T1000 (cell line): ENCODE data around the gene ZNF451.
"Not testable (repeated sequence)": the region's sequence is repeated elsewhere in the genome, so short reads cannot be mapped to it uniquely, and the experiment has no call there.

ENCODE experiments used
- DNase-seq: peaks from one replicate; lab custom pipeline; 2025; ENCODE audit warnings: mixed read lengths; lab: John Stamatoyannopoulos, UW

ZNF451 gene

GRCh38 chr6:57089687-57090457 lies at the start of gene ZNF451:
Gene ZNF451 (plus strand): TSS chr6:57090188. CDS start chr6:57090254, 66 bp downstream.
- DNase-seq: peak; percentile 92

- not testable (repeated sequence) for DNase-seq
Observed at GRCh38 chr6:57044061-57044460, 45.9 kb upstream of the ZNF451 start.

GRCh38 chr6:57044568-57044967 lies 45.4 kb upstream of the ZNF451 start:
- no peak for DNase-seq

GRCh38 chr6:57046332-57047256 lies 43.4 kb upstream of the ZNF451 start, which contains the start of gene KIAA1586:
Gene KIAA1586 (plus strand): TSS chr6:57046693. CDS start chr6:57046756, 63 bp downstream.
- DNase-seq: peak; percentile 83

GRCh38 chr6:57047257-57047585 lies 42.8 kb upstream of the ZNF451 start:
- DNase-seq: not testable (repeated sequence)

- not testable (repeated sequence) for DNase-seq
Observed at GRCh38 chr6:57047859-57048258, 42.1 kb upstream of the ZNF451 start.

GRCh38 chr6:57048577-57048976 lies 41.4 kb upstream of the ZNF451 start:
- no peak for DNase-seq

GRCh38 chr6:57063847-57064246 lies 26.1 kb upstream of the ZNF451 start:
- no peak for DNase-seq

- no peak for DNase-seq
Observed at GRCh38 chr6:57064809-57065208, 25.2 kb upstream of the ZNF451 start.

- no peak for DNase-seq
Observed at GRCh38 chr6:57068061-57068460, 21.9 kb upstream of the ZNF451 start.

GRCh38 chr6:57069228-57069627 lies 20.8 kb upstream of the ZNF451 start:
- DNase-seq: no peak

- DNase-seq: no peak
Observed at GRCh38 chr6:57069920-57070331, 20.1 kb upstream of the ZNF451 start.

- no peak for DNase-seq
Observed at GRCh38 chr6:57072108-57072507, 17.9 kb upstream of the ZNF451 start.

- no peak for DNase-seq
Observed at GRCh38 chr6:57074383-57074782, 15.6 kb upstream of the ZNF451 start.

- no peak for DNase-seq
Observed at GRCh38 chr6:57075092-57075491, 14.9 kb upstream of the ZNF451 start.

GRCh38 chr6:57078531-57079207 lies 11.3 kb upstream of the ZNF451 start:
- DNase-seq: no peak

- DNase-seq: no peak
Observed at GRCh38 chr6:57085471-57085870, 4.5 kb upstream of the ZNF451 start.

GRCh38 chr6:57086843-57087242 lies 3.1 kb upstream of the ZNF451 start:
- DNase-seq: no peak

- no peak for DNase-seq
Observed at GRCh38 chr6:57087916-57088315, 2.1 kb upstream of the ZNF451 start.

GRCh38 chr6:57089265-57089664 lies 723 bp upstream of the ZNF451 start:
- DNase-seq: no peak

GRCh38 chr6:57090458-57091067 lies 575 bp downstream of the ZNF451 start:
- DNase-seq: not testable (repeated sequence)

GRCh38 chr6:57091375-57091774 lies 1.4 kb downstream of the ZNF451 start:
- not testable (repeated sequence) for DNase-seq
